HG03469 (cell line): Measurements from ENCODE around the gene ATP11B.
"Not testable (repeated sequence)": the region's sequence is repeated elsewhere in the genome, so short reads cannot be mapped to it uniquely, and the experiment has no call there.

Source experiments
- ATAC-seq: cut with Tn5 transposase; IDR thresholded peaks from one replicate; pipeline ENCODE4 v1.9.1; 2021; ENCODE audit warnings: mild to moderate bottlenecking, moderate library complexity, moderate number of reproducible peaks; ENCODE audit not compliant: unreplicated experiment

Gene ATP11B

DNA sequence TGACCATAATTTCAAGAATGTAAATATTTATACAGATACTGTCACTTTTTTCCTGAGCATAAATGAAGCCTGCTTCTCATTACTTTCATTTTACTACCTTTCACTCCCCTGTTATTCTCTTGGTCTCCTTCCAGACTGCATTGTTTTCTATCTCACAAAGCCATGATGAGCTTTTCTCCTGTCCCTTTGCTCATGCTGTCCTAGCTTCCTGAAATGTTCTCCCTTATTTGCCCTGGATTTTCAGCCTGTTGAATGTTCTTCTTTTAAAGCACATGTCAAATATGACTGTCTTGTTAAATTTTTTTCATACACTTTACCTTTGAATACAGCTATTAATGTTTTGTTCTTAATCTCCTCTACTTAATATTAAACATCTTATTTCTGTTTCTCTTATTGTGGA lies 31.7 kb downstream of the ATP11B start:
- ATAC-seq = no peak

DNA sequence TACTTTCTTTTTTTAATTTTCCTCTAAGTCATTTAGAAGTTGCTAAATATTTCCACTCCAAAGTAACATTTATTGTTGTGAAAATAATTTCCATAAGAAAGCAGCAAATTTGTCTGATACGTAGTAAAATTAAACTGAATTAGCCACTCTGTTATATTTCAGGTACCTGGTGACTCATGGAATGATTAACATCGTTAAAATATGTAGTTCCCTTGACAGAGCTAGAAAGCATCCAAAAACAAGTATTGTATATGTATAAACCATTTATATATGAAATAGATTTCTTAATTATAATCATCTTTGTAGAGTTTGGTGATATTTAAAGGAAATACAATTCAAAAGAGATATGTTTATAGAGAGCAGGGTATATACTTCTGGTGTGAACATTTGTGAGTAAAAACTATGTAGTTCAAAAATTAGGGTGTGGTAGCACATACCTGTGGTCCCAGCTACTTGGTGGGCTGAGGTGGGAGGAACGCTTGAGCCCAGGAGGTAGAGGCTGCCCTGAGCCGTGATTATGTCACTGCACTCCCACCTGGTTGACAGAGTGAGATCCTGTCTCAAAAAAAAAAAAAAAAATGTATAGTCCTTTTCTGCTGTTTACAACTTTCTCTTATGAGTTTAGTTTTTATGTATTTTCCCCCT lies 36.6 kb downstream of the ATP11B start:
- ATAC-seq = no peak

DNA sequence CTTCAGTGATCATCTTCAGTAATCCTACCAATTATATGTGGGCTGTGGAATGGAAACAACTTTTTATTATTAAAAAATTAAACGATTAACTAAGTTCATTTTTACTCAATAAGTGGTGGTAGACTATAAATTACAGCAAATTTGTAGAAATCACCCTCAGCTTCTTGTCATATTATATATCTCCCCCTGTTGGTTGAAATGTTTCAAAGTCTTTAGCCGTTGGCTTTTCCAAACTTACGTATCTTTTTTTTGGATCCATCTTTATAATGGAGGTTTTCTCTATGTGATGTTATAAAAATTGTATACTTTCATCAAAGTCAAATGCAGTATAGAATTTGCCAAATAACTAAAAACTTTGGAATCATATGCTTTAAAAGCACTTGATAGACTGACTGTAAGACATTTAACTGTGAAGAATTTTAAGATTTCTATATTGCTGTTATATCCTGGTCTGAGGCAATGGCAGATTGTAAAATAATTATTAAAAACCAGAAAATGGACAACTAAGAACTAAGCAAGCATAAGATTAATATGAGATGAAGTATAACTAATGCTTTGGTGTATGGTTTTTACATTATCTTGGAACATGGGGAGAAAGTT lies 44.7 kb downstream of the ATP11B start:
- ATAC-seq = no peak

DNA sequence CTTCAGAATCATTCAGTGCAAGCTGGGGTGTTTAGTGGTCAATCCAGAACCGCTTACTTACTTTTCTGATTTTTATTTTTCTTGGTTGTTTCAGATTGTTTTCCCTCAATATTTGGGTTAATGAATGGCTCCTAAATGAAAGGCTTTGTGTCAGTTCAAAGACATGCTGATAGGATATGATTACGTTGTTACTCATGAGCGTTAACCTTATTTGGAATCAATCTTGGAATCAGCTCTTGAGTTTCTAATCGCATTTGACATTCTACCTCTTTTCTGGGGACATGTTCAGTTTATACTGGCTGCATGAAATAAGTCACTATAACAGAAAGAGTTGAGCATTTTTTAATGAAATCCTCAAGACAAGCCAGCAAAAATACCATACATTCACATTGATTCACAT lies 50.2 kb downstream of the ATP11B start:
- no peak for ATAC-seq

DNA sequence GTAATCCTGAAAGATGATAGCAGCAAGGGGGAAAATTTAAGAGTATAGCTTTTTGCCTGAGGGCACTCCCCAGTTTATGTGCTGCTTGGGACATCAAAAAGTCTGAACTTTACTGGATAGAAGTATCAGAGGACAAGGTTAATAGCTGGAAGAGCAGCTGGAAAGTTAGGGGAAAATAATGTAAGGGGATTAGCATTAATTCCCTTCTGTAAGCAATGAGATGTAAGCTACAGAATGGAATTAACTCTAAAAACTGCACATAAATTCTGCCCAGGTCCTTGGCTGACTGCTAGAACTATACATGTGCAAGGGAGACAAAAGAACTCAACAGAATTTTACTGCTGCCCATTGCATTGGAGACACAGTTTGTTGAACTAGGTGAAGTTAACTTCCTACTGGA lies 55.6 kb downstream of the ATP11B start:
- ATAC-seq = no peak

DNA sequence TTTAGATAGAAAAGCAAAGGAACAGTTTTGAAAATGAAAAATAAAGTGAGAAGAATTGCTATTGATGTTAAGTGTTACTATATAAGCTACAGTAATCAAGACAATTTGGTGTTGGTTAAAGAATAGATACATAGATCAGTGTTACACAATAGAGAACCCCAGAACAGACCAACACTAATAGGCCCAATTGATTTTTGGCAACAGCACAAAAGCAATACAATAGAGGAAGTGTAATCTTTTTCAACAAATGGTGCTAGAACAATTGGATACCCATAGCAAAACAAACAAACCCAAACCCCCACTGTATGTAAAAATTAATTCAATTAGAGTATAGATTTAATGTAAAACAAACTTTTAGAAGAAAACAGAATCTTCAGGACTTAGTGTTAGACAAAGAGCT lies 61.8 kb downstream of the ATP11B start:
- ATAC-seq = no peak

DNA sequence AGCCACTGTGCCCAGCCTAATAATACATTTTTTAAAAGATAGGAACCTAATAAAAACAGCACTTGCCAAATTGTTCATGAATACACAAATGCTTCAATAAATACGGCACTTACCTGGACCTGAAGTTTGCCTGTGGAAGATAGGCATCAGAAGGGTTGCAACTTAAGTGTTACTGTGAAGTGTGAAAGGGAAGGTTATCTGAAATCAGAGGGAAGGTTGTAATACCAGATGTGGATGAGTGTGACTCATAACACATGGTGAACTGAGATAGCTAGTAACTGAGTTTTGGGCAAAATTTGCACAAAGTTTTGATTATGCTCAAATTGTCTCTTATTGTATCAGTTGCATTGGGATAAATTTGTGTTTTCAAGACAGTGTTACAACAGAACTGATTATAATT lies 68.0 kb downstream of the ATP11B start:
- ATAC-seq = no peak

DNA sequence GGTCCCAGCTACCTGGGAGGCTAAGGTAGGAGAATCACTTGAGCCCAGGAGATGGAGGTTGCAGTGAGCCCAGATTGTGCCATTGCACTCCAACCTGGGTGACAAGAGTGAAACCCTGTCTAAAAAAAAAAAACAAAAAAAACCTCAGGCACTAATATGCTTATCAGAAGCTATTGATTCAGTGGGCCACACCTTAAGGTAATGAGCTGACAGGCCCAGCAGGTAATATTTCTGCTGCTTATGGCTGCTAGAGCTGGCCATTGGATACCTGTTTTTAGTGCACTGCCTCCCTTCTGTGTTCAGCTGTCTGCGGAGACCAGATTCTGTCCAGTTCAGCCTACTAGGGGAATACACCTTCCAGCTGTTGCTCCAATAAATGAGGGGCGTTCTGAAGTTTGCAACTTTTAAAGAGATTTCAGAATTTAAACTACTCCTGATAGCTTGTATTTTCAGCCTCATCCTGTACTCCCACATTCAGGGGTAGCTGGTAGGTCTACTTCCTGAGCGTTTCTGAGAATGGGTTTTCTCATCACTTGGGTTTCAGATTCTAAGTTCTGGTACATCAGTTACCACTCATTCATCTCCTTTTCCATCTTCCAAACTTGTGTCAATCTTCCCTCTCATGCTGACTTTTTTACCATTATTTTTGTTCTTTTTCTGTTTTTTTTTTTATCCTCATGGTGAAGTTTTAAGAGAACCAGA lies 69.0 kb downstream of the ATP11B start:
- no peak for ATAC-seq

DNA sequence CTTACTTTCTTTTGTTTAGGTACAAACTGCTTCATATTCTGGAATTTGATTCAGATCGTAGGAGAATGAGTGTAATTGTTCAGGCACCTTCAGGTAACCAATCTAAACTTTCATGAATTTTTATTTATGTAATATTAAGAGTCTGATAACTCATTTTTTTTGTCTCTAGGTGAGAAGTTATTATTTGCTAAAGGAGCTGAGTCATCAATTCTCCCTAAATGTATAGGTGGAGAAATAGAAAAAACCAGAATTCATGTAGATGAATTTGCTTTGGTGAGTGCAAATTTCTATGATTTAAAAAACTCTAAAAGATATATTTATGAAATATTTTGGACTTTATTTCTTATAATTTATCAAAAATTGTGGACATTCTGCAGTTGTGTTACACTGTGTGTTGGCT lies 75.8 kb downstream of the ATP11B start:
- no peak for ATAC-seq

DNA sequence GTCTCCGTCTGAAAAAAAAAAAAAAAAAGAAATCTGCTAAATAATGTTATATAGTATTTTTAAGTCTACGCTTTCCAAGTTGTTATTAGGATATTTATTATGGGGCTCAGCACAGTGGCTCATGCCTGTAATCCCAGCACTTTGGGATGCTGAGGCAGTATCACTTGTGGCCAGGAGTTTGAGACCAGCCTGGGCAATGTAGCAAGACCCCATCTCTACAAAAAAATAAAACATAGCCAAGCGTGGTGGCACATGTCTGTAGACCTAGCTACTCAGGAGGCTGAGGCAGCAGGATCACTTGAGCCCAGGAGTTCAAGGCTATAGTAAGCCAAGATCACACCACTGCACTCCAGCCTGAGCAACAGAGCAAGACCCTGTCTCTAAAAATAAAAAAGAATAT lies 77.6 kb downstream of the ATP11B start:
- not testable (repeated sequence) for ATAC-seq

DNA sequence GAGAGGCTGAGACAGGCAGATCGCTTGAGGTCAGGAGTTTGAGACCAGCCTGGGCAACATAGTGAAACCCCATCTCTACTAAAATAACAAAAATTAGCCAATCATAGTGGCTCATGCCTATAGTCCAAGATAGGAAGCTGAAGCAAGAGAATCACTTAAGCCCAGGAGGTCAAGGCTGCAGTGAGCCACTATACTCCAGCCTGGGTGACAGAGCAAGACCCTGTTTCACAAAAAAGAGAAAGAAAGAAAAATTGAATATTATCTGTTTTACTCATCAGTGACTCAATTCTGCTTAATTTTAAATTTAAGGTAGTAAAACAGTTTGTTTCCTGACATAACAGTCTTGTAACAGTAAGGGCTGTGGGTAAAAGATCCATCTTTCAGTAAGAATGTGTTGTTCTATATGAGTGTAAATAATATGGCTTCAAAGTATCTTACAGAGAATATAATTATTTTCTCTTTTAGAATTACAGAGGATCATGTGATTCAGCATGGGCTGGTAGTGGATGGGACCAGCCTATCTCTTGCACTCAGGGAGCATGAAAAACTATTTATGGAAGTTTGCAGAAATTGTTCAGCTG lies 85.8 kb downstream of the ATP11B start:
- no peak for ATAC-seq

DNA sequence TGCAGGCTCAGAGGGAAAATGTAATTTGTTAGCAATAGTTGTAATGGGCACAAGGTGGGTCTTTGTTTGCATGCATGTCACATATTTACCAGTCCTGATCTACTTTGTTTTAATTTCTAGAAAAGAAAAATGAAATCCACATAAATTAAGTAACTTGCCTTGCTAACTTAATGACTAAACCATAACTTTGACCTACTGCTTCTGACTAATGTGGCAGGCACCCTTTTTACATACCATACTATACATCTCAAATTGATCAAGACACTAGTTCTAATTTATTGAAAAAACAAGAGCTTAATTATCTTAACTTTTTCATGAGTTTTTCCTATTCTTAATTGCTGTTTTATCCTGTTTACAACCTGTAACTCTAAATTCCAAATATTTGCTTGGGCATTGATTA lies 93.2 kb downstream of the ATP11B start:
- no peak for ATAC-seq

DNA sequence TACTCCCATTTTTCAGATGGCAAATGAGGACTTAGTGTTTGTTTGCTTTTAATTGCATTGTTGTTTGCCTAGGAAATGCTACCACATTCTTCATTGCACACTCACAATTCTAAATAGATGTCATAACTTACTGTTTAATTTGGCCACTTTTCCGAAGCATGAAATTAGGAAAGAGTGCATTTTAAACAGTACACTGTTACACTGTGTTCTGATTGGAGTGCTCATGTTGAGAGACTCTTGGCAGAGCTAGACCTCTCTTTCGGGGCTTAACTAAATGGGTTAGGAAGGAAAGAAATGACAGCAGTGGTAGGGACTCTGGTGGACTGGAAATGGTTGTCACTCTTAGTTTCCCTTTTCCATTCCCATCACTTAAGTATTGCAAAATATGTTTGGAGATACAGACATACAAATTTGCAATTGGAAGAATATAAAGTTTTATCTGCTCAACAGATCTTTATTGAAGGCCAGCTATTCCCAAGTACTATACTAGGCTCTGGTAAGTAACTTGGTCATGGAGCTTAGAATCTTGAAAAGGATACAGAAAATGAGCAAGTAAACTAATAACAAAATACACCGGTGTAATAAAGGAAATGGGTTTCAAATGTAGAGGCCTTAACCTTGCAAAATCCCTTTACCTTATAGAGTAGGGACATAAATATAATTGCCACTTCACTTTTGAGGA lies 96.8 kb downstream of the ATP11B start:
- no peak for ATAC-seq

DNA sequence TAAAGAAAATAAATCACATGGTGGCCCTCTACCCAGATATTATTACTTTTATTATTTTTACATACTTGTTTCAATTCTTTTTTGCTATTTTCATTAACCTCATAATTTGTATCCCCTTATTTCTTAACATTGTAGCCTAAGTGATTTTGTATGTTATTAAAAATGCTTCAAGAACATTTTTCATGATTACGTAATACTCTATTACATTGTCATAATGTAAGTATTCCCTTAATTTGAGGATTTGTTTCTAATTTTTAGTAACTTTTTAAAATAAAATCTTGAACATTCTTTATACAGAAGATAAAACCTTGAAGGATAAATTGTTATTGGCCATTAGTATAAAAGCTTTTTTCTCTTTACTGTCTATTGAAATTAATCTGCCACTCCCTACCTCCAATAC lies 98.1 kb downstream of the ATP11B start:
- no peak for ATAC-seq

DNA sequence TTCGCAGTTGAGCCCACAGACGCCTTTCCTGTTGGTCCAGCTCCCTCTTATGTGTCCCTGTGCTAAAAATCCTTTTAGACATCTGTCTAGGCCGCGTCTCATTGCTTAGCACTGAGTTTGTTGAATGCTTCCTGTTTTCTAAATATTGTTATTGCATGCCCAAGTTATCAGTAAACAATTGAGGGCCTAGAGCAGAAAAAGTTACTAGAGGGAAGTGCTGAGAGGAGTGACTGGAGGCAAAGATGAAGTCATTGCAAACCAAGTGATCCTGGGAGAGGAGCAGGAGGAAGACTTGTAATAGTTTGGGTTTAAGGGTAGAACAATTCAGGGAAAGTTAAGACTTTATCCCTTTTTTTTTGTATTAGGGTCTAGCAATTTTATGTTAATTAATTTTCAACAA lies 98.9 kb downstream of the ATP11B start:
- ATAC-seq = no peak

DNA sequence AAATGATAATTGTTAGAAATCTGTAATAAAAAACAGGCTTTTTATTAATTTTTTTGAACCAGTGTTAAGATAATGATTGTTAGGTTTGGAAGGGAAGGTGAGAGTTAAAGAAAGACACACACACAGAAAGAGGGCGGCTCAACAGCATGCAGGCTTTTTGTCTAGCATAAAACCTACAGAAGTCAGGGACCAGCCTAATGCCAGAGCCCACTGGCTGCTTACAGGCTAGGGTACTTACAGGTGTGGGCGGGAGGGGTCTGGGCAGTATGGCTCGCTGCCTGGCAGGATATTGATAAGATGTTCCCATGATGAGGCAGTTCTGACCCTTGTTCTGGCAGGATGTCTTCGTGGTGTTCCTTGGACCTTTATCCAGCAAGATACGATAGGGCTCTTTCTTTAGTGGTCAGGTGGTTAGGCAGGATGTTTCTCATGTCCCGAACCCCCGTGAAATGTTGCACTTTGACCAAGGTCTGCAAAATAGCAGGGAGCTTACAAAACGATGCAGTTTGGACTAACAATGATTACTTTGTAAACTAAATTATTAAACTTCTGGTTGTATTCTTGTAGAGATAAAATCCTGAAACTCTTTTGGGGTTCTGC lies 102.3 kb downstream of the ATP11B start:
- ATAC-seq = no peak

DNA sequence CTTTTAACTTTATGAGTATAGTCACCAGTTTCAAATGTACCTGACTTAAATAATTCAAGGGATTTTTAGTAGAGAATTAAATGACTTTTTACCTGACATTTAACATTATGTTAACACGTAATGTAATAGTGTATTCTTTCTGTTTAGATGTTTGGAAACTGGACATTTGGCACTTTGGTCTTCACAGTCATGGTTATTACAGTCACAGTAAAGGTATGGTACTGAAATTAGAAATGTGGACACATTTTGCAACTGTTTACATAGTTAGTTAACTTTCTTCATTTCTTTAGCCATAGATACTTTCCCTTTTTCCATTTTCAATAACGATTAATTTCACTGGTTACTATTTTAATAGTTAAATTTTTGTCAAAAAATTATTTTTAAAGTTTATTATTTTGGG lies 103.2 kb downstream of the ATP11B start:
- no peak for ATAC-seq

DNA sequence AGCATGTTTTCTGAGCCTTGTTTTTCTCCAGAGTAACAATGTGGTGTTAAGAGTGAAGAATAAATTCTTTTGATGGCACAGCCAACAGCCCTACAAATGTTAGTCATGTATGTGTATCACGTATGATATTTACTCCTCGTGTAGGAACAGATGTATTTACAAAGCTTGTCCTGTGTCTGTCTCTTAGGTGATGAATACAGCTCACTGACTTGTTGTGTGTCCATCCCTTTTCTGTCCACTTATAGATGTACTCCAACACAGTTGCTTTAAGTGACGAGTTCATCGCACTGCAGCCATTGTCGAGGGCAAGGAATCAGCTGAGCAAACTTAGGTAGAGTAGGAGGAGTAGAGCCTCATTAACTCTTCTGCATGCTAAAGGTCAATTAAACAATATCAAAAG lies 108.9 kb downstream of the ATP11B start:
- ATAC-seq = no peak

DNA sequence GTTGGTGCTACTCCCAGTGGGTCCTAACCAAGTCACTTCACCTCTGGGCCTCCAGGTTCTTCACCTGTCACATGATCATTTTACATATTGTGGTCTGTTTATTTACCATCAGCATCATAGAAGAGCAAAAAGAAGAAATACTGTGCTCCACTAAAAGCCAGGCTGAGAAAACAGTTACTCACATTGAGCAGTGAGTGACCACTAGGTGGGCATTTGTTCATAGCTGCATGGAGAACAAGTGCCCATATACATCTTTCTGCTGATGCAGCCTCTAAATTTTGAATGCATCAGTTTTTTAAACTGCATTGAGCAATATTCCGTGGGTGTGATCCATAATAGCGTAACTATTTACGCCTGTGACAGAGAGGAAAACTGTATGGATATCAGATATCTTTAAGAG lies 110.9 kb downstream of the ATP11B start:
- ATAC-seq = no peak

DNA sequence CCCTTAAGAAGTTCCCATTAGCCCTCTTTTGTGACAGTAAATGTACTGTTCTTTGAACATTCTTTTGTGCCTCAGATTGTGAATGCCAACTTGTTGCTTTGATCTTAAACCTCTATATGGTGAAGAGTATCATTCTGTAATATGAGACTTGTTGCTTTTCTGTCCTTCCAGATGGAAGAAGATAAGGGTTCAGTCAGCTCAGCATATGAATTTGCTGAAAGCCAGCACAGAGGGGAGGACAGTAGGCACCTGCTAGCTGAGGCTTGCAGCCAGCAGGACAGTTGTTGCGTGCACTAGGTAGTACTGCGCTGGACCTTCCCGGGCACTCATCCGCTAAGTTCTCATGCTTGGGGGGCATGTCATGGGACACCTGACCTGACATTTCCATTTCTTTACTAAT lies 112.3 kb downstream of the ATP11B start:
- ATAC-seq = no peak

DNA sequence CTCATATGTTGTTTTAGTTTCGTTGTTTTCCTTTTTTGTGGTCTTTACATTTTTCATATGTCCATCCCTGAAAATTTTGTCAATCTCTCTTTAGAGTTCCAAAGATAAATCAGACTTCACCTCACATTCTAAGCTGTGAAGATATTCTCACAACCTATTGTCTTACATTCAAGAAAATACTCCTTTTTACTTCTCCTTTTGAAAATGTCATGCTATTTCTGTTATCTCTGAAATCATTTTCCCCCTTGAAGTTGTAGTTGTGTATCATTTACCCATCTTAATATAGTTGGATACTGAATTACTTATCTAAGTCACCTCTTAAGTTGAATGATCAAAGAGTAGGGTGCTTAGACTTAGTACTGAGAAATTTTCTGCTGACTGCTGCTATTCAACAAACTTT lies 112.7 kb downstream of the ATP11B start:
- no peak for ATAC-seq
